SK-N-SH (cell line): ENCODE measurements around the gene NCKAP5. TPM values are rescaled to one million over a fixed set of nuclear protein-coding genes. Genes with fewer than 3 reads are reported as not detected.

Experiments
- CTCF ChIA-PET: fragments of 300-600, 350-600 bp; formaldehyde crosslinking; extraction: SDS; loops from one replicate; lab custom pipeline; 2021; lab: Yijun Ruan, JAX
- POLR2A ChIA-PET: fragments of 350-600 bp; sonication (Branson Sonifier 250); formaldehyde crosslinking; extraction: SDS; loops from one replicate; lab custom pipeline; 2020; ENCODE audit warnings: antibody characterized with exemption, inconsistent platforms; lab: Yijun Ruan, JAX
- DNase-seq: peaks from one replicate; pipeline ENCODE4 v3.0.0; 2012
- H2AFZ ChIP-seq: fragments of 200-600 bp; sonication (generic); 2 replicates; pipeline ENCODE4 v1.8.1; 2016; ENCODE audit warnings: antibody characterized with exemption, mild to moderate bottlenecking, low read depth
- H3F3A ChIP-seq: fragments of 200-600 bp; sonication (generic); replicated peaks from 2 replicates; pipeline ENCODE3; 2016; ENCODE audit warnings: antibody characterized with exemption, mild to moderate bottlenecking; ENCODE audit not compliant: insufficient read depth
- H3K27ac ChIP-seq, 2 experiments: fragments of 200-500 bp in 1 of 2; fragments of 200-600 bp in 1 of 2; sonication (Bioruptor generic) in 1 of 2; sonication (generic), shearing (Covaris generic) in 1 of 2; 2 replicates each; pipeline versions ENCODE4 v1.5.1 to v1.6.1; 2014 to 2016; ENCODE audit warnings: low read depth in 2 of 2, inconsistent platforms in 1 of 2, low read length in 1 of 2, mild to moderate bottlenecking in 1 of 2, mixed read lengths in 1 of 2
- H3K27me3 ChIP-seq: fragments of 200-600 bp; sonication (generic), shearing (Covaris generic); 2 replicates; pipeline ENCODE4 v1.6.1; 2016; ENCODE audit warnings: mixed run types; ENCODE audit not compliant: insufficient read depth
- H3K36me3 ChIP-seq, 2 experiments: fragments of 200-500 bp in 1 of 2; fragments of 200-600 bp in 1 of 2; sonication (Bioruptor generic) in 1 of 2; sonication (generic) in 1 of 2; replicated peaks in 1 of 2; 2 replicates each; pipeline versions ENCODE3 to v1.5.1; 2014 to 2016; ENCODE audit warnings: low read length in 1 of 2, mild to moderate bottlenecking in 1 of 2; ENCODE audit not compliant: insufficient read depth in 2 of 2, control insufficient read depth in 1 of 2
- H3K4me1 ChIP-seq, 2 experiments: fragments of 200-500 bp in 1 of 2; fragments of 200-600 bp in 1 of 2; sonication (Bioruptor generic) in 1 of 2; sonication (generic), shearing (Covaris generic) in 1 of 2; 2 replicates each; pipeline versions ENCODE4 v1.5.1 to v1.6.1; 2014 to 2016; ENCODE audit warnings: low read depth in 1 of 2, low read length in 1 of 2, mixed run types in 1 of 2; ENCODE audit not compliant: insufficient read depth in 2 of 2, control insufficient read depth in 1 of 2
- H3K4me2 ChIP-seq: fragments of 200-600 bp; sonication (generic), shearing (Covaris generic); 2 replicates; pipeline ENCODE4 v1.6.1; 2017; ENCODE audit warnings: mixed run types
- H3K4me3 ChIP-seq, 2 experiments: fragments of 200-500 bp in 1 of 2; fragments of 200-600 bp in 1 of 2; sonication (Bioruptor generic) in 1 of 2; sonication (generic), shearing (Covaris generic) in 1 of 2; 2 replicates each; pipeline versions ENCODE4 v1.5.1 to v1.8.1; 2014 to 2016; ENCODE audit warnings: low read depth in 2 of 2, inconsistent platforms in 1 of 2, low read length in 1 of 2, mild to moderate bottlenecking in 1 of 2, mixed read lengths in 1 of 2, moderate library complexity in 1 of 2
- H3K79me2 ChIP-seq: fragments of 200-600 bp; sonication (generic); 2 replicates; pipeline ENCODE4 v1.8.1; 2017; ENCODE audit warnings: mild to moderate bottlenecking; ENCODE audit not compliant: insufficient read depth
- H3K9ac ChIP-seq: fragments of 200-600 bp; sonication (generic); 2 replicates; pipeline ENCODE4 v1.6.1; 2017; ENCODE audit warnings: mixed run types
- H3K9me2 ChIP-seq: fragments of 200-600 bp; sonication (generic); 2 replicates; pipeline ENCODE4 v1.6.1; 2017; ENCODE audit warnings: mixed run types
- H3K9me3 ChIP-seq: fragments of 200-600 bp; sonication (generic); 2 replicates; pipeline ENCODE4 v1.6.1; 2017; ENCODE audit warnings: mixed run types, mild to moderate bottlenecking, moderate library complexity
- H4K20me1 ChIP-seq: fragments of 200-600 bp; sonication (generic); 2 replicates; pipeline ENCODE4 v1.6.1; 2017; ENCODE audit warnings: mild to moderate bottlenecking, mixed run types; ENCODE audit not compliant: insufficient read depth
- CHD2 ChIP-seq: fragments of 150-350 bp; IDR thresholded peaks from 2 replicates; pipeline ENCODE4 v1.6.1; 2018; ENCODE audit warnings: low read length; ENCODE audit not compliant: partially characterized antibody
- ELF1 ChIP-seq: IDR thresholded peaks from 2 replicates; pipeline ENCODE4 v1.4.0; 2012
- EP300 ChIP-seq, 2 experiments: IDR thresholded peaks; 2 replicates each; pipeline versions ENCODE4 v1.4.0 to v1.6.1; 2012; ENCODE audit warnings: borderline replicate concordance in 1 of 2, low read depth in 1 of 2, low read length in 1 of 2
- EZH2phosphoT487 ChIP-seq: fragments of 200-600 bp; sonication (generic); IDR thresholded peaks from 2 replicates; pipeline ENCODE4 v1.6.1; 2017; ENCODE audit warnings: low read depth, mixed run types, mild to moderate bottlenecking, antibody characterized with exemption, moderate library complexity, borderline replicate concordance
- FOXJ3 ChIP-seq: sonication (generic); formaldehyde crosslinking; IDR thresholded peaks from 2 replicates; pipeline ENCODE4 v1.5.1; 2020; ENCODE audit warnings: mild to moderate bottlenecking, missing genetic modification reagents
- GABPA ChIP-seq: IDR thresholded peaks from 2 replicates; pipeline ENCODE4 v1.4.0; 2012; ENCODE audit warnings: low read depth, mild to moderate bottlenecking
- IRF3 ChIP-seq: fragments of 150-350 bp; IDR thresholded peaks from 2 replicates; pipeline ENCODE4 v1.6.1; 2016; ENCODE audit warnings: mild to moderate bottlenecking, low read depth, low read length
- MAX ChIP-seq: IDR thresholded peaks from 2 replicates; pipeline ENCODE4 v1.4.0; 2012; ENCODE audit warnings: low read depth
- MEF2A ChIP-seq: IDR thresholded peaks from 2 replicates; pipeline ENCODE4 v1.4.0; 2012; ENCODE audit warnings: low read depth, borderline replicate concordance
- NFIC ChIP-seq: IDR thresholded peaks from 2 replicates; pipeline ENCODE4 v1.4.0; 2012; ENCODE audit warnings: borderline replicate concordance
- NRF1 ChIP-seq: IDR thresholded peaks from 2 replicates; pipeline ENCODE4 v1.6.1; 2012; ENCODE audit warnings: low read depth, mild to moderate bottlenecking, low read length
- PBX3 ChIP-seq: IDR thresholded peaks from 2 replicates; pipeline ENCODE4; 2012
- POLR2AphosphoS5 ChIP-seq: IDR thresholded peaks from 2 replicates; pipeline ENCODE4 v1.6.1; 2012; ENCODE audit warnings: low read depth, low read length
- REST ChIP-seq: IDR thresholded peaks from 2 replicates; pipeline ENCODE4 v1.6.1; 2012; ENCODE audit warnings: mild to moderate bottlenecking, low read depth, low read length, moderate library complexity
- RFX5 ChIP-seq: IDR thresholded peaks from 2 replicates; pipeline ENCODE4 v1.6.1; 2012; ENCODE audit warnings: mild to moderate bottlenecking, improper control_type of control experiment, low read length
- RXRA ChIP-seq: IDR thresholded peaks from 2 replicates; pipeline ENCODE4 v1.4.0; 2012; ENCODE audit warnings: low read depth, mild to moderate bottlenecking, borderline replicate concordance
- SIN3A ChIP-seq: IDR thresholded peaks from 2 replicates; pipeline ENCODE4 v1.6.1; 2012; ENCODE audit warnings: low read depth, mild to moderate bottlenecking, low read length, moderate library complexity, borderline replicate concordance
- TAF1 ChIP-seq: IDR thresholded peaks from 2 replicates; pipeline ENCODE4 v1.6.1; 2012; ENCODE audit warnings: low read depth, mild to moderate bottlenecking, low read length, moderate library complexity, borderline replicate concordance
- TCF12 ChIP-seq: IDR thresholded peaks from 2 replicates; pipeline ENCODE4 v1.4.0; 2012
- TEAD4 ChIP-seq: IDR thresholded peaks from 2 replicates; pipeline ENCODE4 v1.4.0; 2012; ENCODE audit warnings: mild to moderate bottlenecking, borderline replicate concordance; ENCODE audit not compliant: insufficient read depth
- USF1 ChIP-seq: IDR thresholded peaks from 2 replicates; pipeline ENCODE4 v1.4.0; 2012; ENCODE audit warnings: low read depth, borderline replicate concordance
- YY1 ChIP-seq: IDR thresholded peaks from 2 replicates; pipeline ENCODE4 v1.4.0; 2012; ENCODE audit warnings: low read depth, mild to moderate bottlenecking
- polyA plus RNA-seq, 3 experiments: library from polyadenylated mRNA; depleted of rRNA; stranded (reverse); fragments of >200 nt; gene quantifications; 2 replicates each; pipeline ENCODE4 v1.2.3, GENCODE V29; 2012

The NCKAP5 gene
- polyA plus RNA-seq, 1 of the 3 experiments (the other 2 are of a cell fraction) = 0.02 TPM

GRCh38 chr2:132641819-132642218 lies 926.4 kb downstream of the NCKAP5 start:
- no peaks in the 10 kb centered on the region for H3K9me3 ChIP-seq
- CTCF ChIA-PET = interaction anchor here (1.1 to 2.0 kb wide), 3 partner anchors 9 to 94 kb away, joined by 3 to 9 read pairs (median 5); no protein-coding TSS in a partner anchor
- TF ChIP-seq USF1 (no peak), SIN3A (no peak), EZH2phosphoT487 (no peak), NFIC (no peak), PBX3 (no peak), IRF3 (no peak), POLR2AphosphoS5 (no peak), MEF2A (no peak), FOXJ3 (CRISPR knock-in tag) (no peak), RXRA (no peak), TEAD4 (no peak)

GRCh38 chr2:132640116-132640515 lies 928.1 kb downstream of the NCKAP5 start:
- Histone ChIP-seq H2AFZ (no peak overlapping the region), H3K4me1 (no peaks in the 10 kb centered on the region), H3K79me2 (no peaks in the 10 kb centered on the region), H3K9ac (no peak overlapping the region), H3K27me3 (no peaks in the 10 kb centered on the region), H3K36me3 (no peaks in the 10 kb centered on the region), H3K27ac (no peak overlapping the region), H3K9me2 (no peaks in the 10 kb centered on the region), H3F3A (no peaks in the 10 kb centered on the region), H3K4me2 (no peak overlapping the region), H4K20me1 (no peaks in the 10 kb centered on the region), H3K9me3 (no peaks in the 10 kb centered on the region), H3K4me3 (no peak overlapping the region)
- DNase-seq = no peak
- ChIA-PET POLR2A (no interaction called here), CTCF (interaction anchor here (0.6 to 3.0 kb wide), 2 partner anchors 11 to 609 kb away, joined by 3 to 14 read pairs; no protein-coding TSS in a partner anchor)
- TF ChIP-seq PBX3 (no peak), TAF1 (no peak), CHD2 (no peak), POLR2AphosphoS5 (no peak), YY1 (no peak), REST (no peak), EP300 (IDR thresholded peaks at IDR 0.05; ENCODE audit: borderline replicate concordance in 1 of 2, low read depth in 1 of 2, low read length in 1 of 2) (no peak), ELF1 (no peak), GABPA (no peak), TCF12 (no peak), FOXJ3 (CRISPR knock-in tag) (no peak), RFX5 (no peak), MAX (no peak), NRF1 (no peak)

More at GRCh38 chr2:132641819-132642218, 926.4 kb downstream of the NCKAP5 start:
- H3K27ac ChIP-seq = no peak overlapping the region
- no peaks in the 10 kb centered on the region for H4K20me1 ChIP-seq
- no peak overlapping the region for H2AFZ ChIP-seq
- H3K79me2 ChIP-seq = no peaks in the 10 kb centered on the region
- no peaks in the 10 kb centered on the region for H3K36me3 ChIP-seq
- H3K9ac ChIP-seq = no peak overlapping the region
- H3K9me2 ChIP-seq = no peaks in the 10 kb centered on the region
- no peaks in the 10 kb centered on the region; a peak in 1 of 4 replicates for H3K4me1 ChIP-seq
- H3K27me3 ChIP-seq = no peaks in the 10 kb centered on the region
- no peaks in the 10 kb centered on the region for H3F3A ChIP-seq
- no peak overlapping the region for H3K4me2 ChIP-seq
- POLR2A ChIA-PET = no interaction called here
- H3K4me3 ChIP-seq = no peak overlapping the region
- no peak for DNase-seq
